Suprapubic skin (tissue), 4 donors: ENCODE results near the gene NR1H4. TPM values are rescaled to one million over a fixed set of nuclear protein-coding genes. Genes with fewer than 3 reads are reported as not detected.

Experiments
- DNase-seq, 2 donors: peaks; one replicate each; pipeline ENCODE4 v3.0.0-alpha.2; 2019; ENCODE audit warnings: low spot score in 2 of 2
- H3K27ac ChIP-seq: fragments of 200-600 bp; sonication (generic); one replicate; pipeline ENCODE4 v1.5.1; 2019
- H3K27me3 ChIP-seq: fragments of 200-600 bp; sonication (generic); one replicate; pipeline ENCODE4 v1.5.1; 2019
- H3K36me3 ChIP-seq: fragments of 200-600 bp; sonication (generic); one replicate; pipeline ENCODE4 v1.5.1; 2019
- H3K4me1 ChIP-seq: fragments of 200-600 bp; sonication (generic); one replicate; pipeline ENCODE4 v1.5.1; 2019
- H3K4me3 ChIP-seq: fragments of 200-600 bp; sonication (generic); one replicate; pipeline ENCODE4 v1.5.1; 2019; ENCODE audit warnings: mild to moderate bottlenecking
- H3K9me3 ChIP-seq: fragments of 200-600 bp; sonication (generic); one replicate; pipeline ENCODE4 v1.5.1; 2019
- CTCF ChIP-seq, 2 donors: fragments of 200-600 bp in 1 of 2; fragments of 450-650 bp in 1 of 2; sonication (generic) in 1 of 2; IDR thresholded peaks; one replicate each; pipeline ENCODE4 v1.5.1; 2016 to 2019; ENCODE audit warnings: antibody characterized with exemption in 2 of 2, mild to moderate bottlenecking in 1 of 2, moderate library complexity in 1 of 2
- EP300 ChIP-seq: sonication (generic); formaldehyde crosslinking; IDR thresholded peaks from one replicate; pipeline ENCODE4 v1.6.1; 2017; ENCODE audit warnings: antibody characterized with exemption
- POLR2A ChIP-seq, 2 donors: fragments of 450-650 bp; IDR thresholded peaks; one replicate each; pipeline ENCODE4 v1.6.1; 2017; ENCODE audit warnings: antibody characterized with exemption in 2 of 2, mild to moderate bottlenecking in 2 of 2, moderate library complexity in 2 of 2
- POLR2AphosphoS5 ChIP-seq, 3 donors: sonication (generic); formaldehyde crosslinking; IDR thresholded peaks; one replicate each; pipeline ENCODE4 v1.6.1; 2017; ENCODE audit warnings: antibody characterized with exemption in 3 of 3
- WGBS: methylation state at CpG from one replicate; pipeline ENCODE4 v1.1.5; 2018; 5-methylcytosine and 5-hydroxymethylcytosine counted together
- total RNA-seq, 4 donors: library from RNA; depleted of rRNA; stranded (reverse); fragments of >200 nt; gene quantifications; one replicate each; pipeline ENCODE4 v1.1.0, GENCODE V29; 2016

NR1H4 gene
- total RNA-seq, 4 donors from 2014 or later: not detected

- WGBS: 80% methylated on average over 1 of the region's 1 CpG
- Histone ChIP-seq H3K9me3 (no peaks in the 10 kb centered on the region), H3K4me3 (no peak overlapping the region), H3K27ac (no peak overlapping the region), H3K4me1 (no peaks in the 10 kb centered on the region), H3K27me3 (peaks cover 5% of the 10 kb centered on the region), H3K36me3 (no peaks in the 10 kb centered on the region)
- TF ChIP-seq CTCF (IDR thresholded peaks at IDR 0.05) (no peak), EP300 (no peak), POLR2AphosphoS5 (IDR thresholded peaks at IDR 0.05) (no peak), POLR2A (IDR thresholded peaks at IDR 0.05) (no peak)
- DNase-seq: no peak
These were observed 54.9 kb downstream of the NR1H4 start for GRCh38 chr12:100528471-100529127.

DNA sequence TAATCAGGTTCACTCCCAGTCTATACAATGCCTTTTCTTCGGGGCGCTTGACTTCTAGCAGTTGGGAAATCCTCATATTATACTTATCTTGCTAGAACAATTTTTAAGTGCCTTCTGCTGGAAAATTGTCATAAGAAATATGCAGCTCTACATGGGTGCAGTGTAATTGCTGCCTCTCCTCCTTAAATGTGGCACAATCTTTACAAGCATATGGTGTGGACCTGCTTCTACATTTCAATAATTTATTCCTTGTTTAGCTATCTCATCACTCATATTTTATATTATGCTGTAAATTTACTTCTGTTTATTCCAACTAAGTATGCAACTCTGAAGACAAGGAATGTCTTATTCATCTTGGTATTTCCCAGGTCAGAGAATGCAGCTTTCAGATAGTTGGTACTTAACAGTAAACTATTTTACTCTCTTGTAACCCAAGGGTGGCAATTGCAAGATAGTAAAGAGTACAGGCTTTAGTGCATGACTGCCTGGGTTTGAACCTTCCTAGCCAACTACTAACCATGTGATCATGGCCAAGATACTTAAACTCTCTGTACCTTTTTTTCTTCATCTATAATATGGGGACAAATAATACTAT lies 56.2 kb downstream of the NR1H4 start:
- DNase-seq: no peak

DNA sequence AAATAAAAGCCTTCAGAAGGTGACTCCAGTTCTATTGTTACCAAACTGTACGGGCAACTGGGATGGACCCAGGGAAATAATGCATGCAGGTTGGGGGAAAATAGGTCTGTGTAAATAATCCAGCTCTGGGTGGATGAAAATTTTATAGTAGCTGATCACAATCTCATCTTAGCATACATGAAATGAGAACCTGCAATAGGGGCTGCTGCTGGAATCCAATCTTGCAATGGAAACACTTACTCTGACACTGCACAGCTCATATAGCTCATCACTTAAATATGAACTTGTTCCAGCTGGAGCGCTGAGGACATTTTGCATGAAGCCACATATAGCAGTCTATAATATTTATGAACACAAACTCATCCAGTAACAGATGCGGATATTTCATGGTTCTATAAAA lies 59.7 kb downstream of the NR1H4 start:
- Histone ChIP-seq H3K36me3 (no peaks in the 10 kb centered on the region), H3K9me3 (no peaks in the 10 kb centered on the region), H3K4me3 (no peak overlapping the region), H3K27ac (no peak overlapping the region), H3K4me1 (no peaks in the 10 kb centered on the region), H3K27me3 (peaks cover 5% of the 10 kb centered on the region)
- TF ChIP-seq EP300: no peak
- TF ChIP-seq POLR2A (IDR thresholded peaks at IDR 0.05): no peak
- no peak for TF ChIP-seq CTCF (IDR thresholded peaks at IDR 0.05)
- no peak for TF ChIP-seq POLR2AphosphoS5 (IDR thresholded peaks at IDR 0.05)
- 88% methylated on average over 3 of the region's 3 CpGs for WGBS
- no peak for DNase-seq

More for the DNA sequence above, 56.2 kb downstream of the NR1H4 start:
- H3K27me3 ChIP-seq: peaks cover 5% of the 10 kb centered on the region
- H3K9me3 ChIP-seq: no peaks in the 10 kb centered on the region
- H3K4me3 ChIP-seq: no peak overlapping the region
- no peaks in the 10 kb centered on the region for H3K4me1 ChIP-seq
- H3K27ac ChIP-seq: no peak overlapping the region
- 89% methylated on average over 2 of the region's 2 CpGs for WGBS
- no peak for TF ChIP-seq EP300
- no peaks in the 10 kb centered on the region for H3K36me3 ChIP-seq

GRCh38 chr12:100534625-100535227 lies 61.1 kb downstream of the NR1H4 start:
- WGBS: 85% methylated on average over 6 of the region's 6 CpGs
- no peak overlapping the region for H3K27ac ChIP-seq
- peaks cover 5% of the 10 kb centered on the region for H3K27me3 ChIP-seq
- no peak for DNase-seq
- no peaks in the 10 kb centered on the region for H3K4me1 ChIP-seq
- no peak overlapping the region for H3K4me3 ChIP-seq
- TF ChIP-seq EP300: no peak
- no peak for TF ChIP-seq POLR2AphosphoS5 (IDR thresholded peaks at IDR 0.05)
- no peak for TF ChIP-seq CTCF (IDR thresholded peaks at IDR 0.05)
- no peak for TF ChIP-seq POLR2A (IDR thresholded peaks at IDR 0.05)
- H3K36me3 ChIP-seq: no peaks in the 10 kb centered on the region
- H3K9me3 ChIP-seq: no peaks in the 10 kb centered on the region

GRCh38 chr12:100539202-100539601 lies 65.5 kb downstream of the NR1H4 start:
- Histone ChIP-seq H3K27ac (no peak overlapping the region), H3K9me3 (no peaks in the 10 kb centered on the region), H3K27me3 (no peaks in the 10 kb centered on the region), H3K36me3 (no peaks in the 10 kb centered on the region), H3K4me1 (no peaks in the 10 kb centered on the region), H3K4me3 (no peak overlapping the region)
- TF ChIP-seq CTCF (IDR thresholded peaks at IDR 0.05) (no peak), POLR2AphosphoS5 (IDR thresholded peaks at IDR 0.05) (no peak), EP300 (no peak), POLR2A (IDR thresholded peaks at IDR 0.05) (no peak)
- WGBS: 33% methylated on average over 2 of the region's 2 CpGs
- no peak for DNase-seq
